Measurements from ENCODE around the gene MR1. TPM values are rescaled to one million over a fixed set of nuclear protein-coding genes. Genes with fewer than 3 reads are reported as not detected.

The MR1 gene
- total and polyA plus RNA-seq, 12 donors: 3.9 to 36.1 (median 26.1) TPM

- Histone ChIP-seq H3K9me3 (replicated peaks in 1 of 3) (no peaks in the 10 kb centered on the region), H3K27me3 (peaks cover 4% of the 10 kb centered on the region), H3K27ac (no peak overlapping the region), H3K36me3 (replicated peaks in 1 of 2) (no peaks in the 10 kb centered on the region), H3K4me3 (no peak overlapping the region), H3K4me1 (replicated peaks in 1 of 2) (peaks cover 0 to 5% of the 10 kb centered on the region in 2 donors)
- DNase-seq: no peak
- TF ChIP-seq POLR2A (IDR thresholded peaks at IDR 0.05) (no peak), CTCF (IDR thresholded peaks at IDR 0.05) (no peak)
- intact Hi-C loops (cut with DNase I): no loop called here
- WGBS, 4 donors: 72 to 78% (median 76%) methylated on average over 2 of the region's 2 CpGs
Measured at GRCh38 chr1:181079382-181079781, 45.6 kb downstream of the MR1 start.

GRCh38 chr1:181079920-181080319 is 46.1 kb downstream of the MR1 start:
- intact Hi-C loops (cut with DNase I): no loop called here

GRCh38 chr1:181080556-181080955 is 46.8 kb downstream of the MR1 start:
- H3K36me3 ChIP-seq (replicated peaks in 1 of 2): no peaks in the 10 kb centered on the region
- peaks cover 4% of the 10 kb centered on the region for H3K27me3 ChIP-seq
- no peak overlapping the region for H3K27ac ChIP-seq
- no peaks in the 10 kb centered on the region for H3K9me3 ChIP-seq (replicated peaks in 1 of 3)
- no peak overlapping the region for H3K4me3 ChIP-seq
- WGBS, 4 donors: 75 to 88% (median 80%) methylated on average over 4 of the region's 4 CpGs
- intact Hi-C loops (cut with DNase I): no loop called here
- TF ChIP-seq POLR2A (IDR thresholded peaks at IDR 0.05) (no peak), CTCF (IDR thresholded peaks at IDR 0.05) (no peak)
- peaks cover 0 to 7% of the 10 kb centered on the region in 2 donors for H3K4me1 ChIP-seq (replicated peaks in 1 of 2)
- DNase-seq: no peak

More at GRCh38 chr1:181079920-181080319, 46.1 kb downstream of the MR1 start:
- no peaks in the 10 kb centered on the region for H3K36me3 ChIP-seq (replicated peaks in 1 of 2)
- no peak for DNase-seq
- no peak overlapping the region for H3K4me3 ChIP-seq
- 47 to 74% (median 59%) methylated on average over 4 of the region's 4 CpGs for WGBS, 4 donors
- no peaks in the 10 kb centered on the region for H3K9me3 ChIP-seq (replicated peaks in 1 of 3)
- H3K27ac ChIP-seq: no peak overlapping the region
- peaks cover 0 to 7% of the 10 kb centered on the region in 2 donors for H3K4me1 ChIP-seq (replicated peaks in 1 of 2)
- TF ChIP-seq CTCF (IDR thresholded peaks at IDR 0.05): no peak
- no peak for TF ChIP-seq POLR2A (IDR thresholded peaks at IDR 0.05)
- H3K27me3 ChIP-seq: peaks cover 4% of the 10 kb centered on the region

GRCh38 chr1:181081395-181081794 is 47.6 kb downstream of the MR1 start:
- no peak for TF ChIP-seq POLR2A (IDR thresholded peaks at IDR 0.05)
- no peak for TF ChIP-seq CTCF (IDR thresholded peaks at IDR 0.05)
- intact Hi-C loops (cut with DNase I): no loop called here
- H3K4me3 ChIP-seq: no peak overlapping the region
- H3K27ac ChIP-seq: no peak overlapping the region
- no peaks in the 10 kb centered on the region for H3K36me3 ChIP-seq (replicated peaks in 1 of 2)
- no peak for DNase-seq
- H3K9me3 ChIP-seq (replicated peaks in 1 of 3): no peaks in the 10 kb centered on the region
- WGBS, 4 donors: 59 to 75% (median 64%) methylated on average over 3 of the region's 3 CpGs
- H3K4me1 ChIP-seq (replicated peaks in 1 of 2): peaks cover 0 to 7% of the 10 kb centered on the region in 2 donors
- H3K27me3 ChIP-seq: peaks cover 4% of the 10 kb centered on the region
